GM23248 (cell line): Measurements from ENCODE around the gene ROBO2.

ENCODE experiments used
- EZH2 ChIP-seq: fragments of 200-600 bp; sonication (generic); IDR thresholded peaks from 2 replicates; pipeline ENCODE4 v1.6.1; 2018; ENCODE audit warnings: antibody characterized with exemption, mild to moderate bottlenecking; ENCODE audit not compliant: insufficient read depth, poor library complexity, severe bottlenecking
- EZH2phosphoT487 ChIP-seq: fragments of 200-600 bp; sonication (generic); IDR thresholded peaks from 2 replicates; pipeline ENCODE4 v1.6.1; 2018; ENCODE audit warnings: antibody characterized with exemption, moderate library complexity, mild to moderate bottlenecking, low read depth; ENCODE audit not compliant: insufficient read depth

DNA sequence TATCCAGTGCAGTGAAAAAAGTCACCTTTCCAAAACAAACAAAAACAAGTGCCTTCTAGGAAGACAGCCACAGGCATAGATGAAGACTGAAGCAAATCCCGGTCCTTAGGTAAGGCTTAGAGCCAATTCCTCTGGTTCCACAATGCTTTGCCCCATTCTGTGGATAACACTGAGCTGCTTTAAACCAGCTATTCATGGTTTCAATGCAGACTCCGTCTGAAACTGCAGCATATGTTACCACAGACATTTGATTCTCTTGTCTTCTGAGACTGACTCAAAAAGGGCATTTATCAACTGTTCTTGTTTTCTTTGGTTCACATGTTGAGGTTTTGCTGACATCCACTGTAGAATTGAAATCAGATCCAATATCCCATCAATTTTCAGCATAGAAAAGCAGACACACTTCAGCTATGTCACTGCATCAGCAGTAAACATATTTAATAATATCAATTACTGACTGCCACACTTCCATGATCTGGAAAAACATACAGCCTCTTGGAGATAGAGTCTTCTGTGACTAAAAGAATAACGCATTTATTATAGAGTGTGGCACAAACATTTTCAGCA lies 659.3 kb downstream of the ROBO2 start:
- TF ChIP-seq EZH2 (no peak), EZH2phosphoT487 (no peak)
